Osteocyte (in vitro differentiated cells): ENCODE measurements around the gene IL2. TPM values are rescaled to one million over a fixed set of nuclear protein-coding genes. Genes with fewer than 3 reads are reported as not detected.

Experiments used
- DNase-seq: peaks from one replicate; pipeline ENCODE4 v3.0.0; 2021; ENCODE audit warnings: mixed read lengths; ENCODE audit not compliant: unreplicated experiment; ENCODE audit errors: extremely low spot score
- H3K27ac Mint-ChIP-seq: one replicate; pipeline ENCODE4 v1.8.0; 2021; ENCODE audit warnings: mild to moderate bottlenecking, mixed read lengths; ENCODE audit not compliant: unreplicated experiment
- H3K27me3 Mint-ChIP-seq: one replicate; pipeline ENCODE4 v1.8.0; 2021; ENCODE audit warnings: mixed read lengths; ENCODE audit not compliant: unreplicated experiment
- H3K36me3 Mint-ChIP-seq: one replicate; pipeline ENCODE4 v1.8.0; 2021; ENCODE audit warnings: mixed read lengths; ENCODE audit not compliant: unreplicated experiment
- H3K4me1 Mint-ChIP-seq: one replicate; pipeline ENCODE4 v1.8.0; 2021; ENCODE audit warnings: mixed read lengths; ENCODE audit not compliant: unreplicated experiment
- H3K4me3 Mint-ChIP-seq: one replicate; pipeline ENCODE4 v1.8.0; 2021; ENCODE audit warnings: mild to moderate bottlenecking, moderate library complexity, mixed read lengths; ENCODE audit not compliant: unreplicated experiment
- H3K9me3 Mint-ChIP-seq: one replicate; pipeline ENCODE4 v1.8.0; 2021; ENCODE audit warnings: mixed read lengths; ENCODE audit not compliant: unreplicated experiment
- total RNA-seq: library from RNA; stranded (reverse); gene quantifications from 2 replicates; pipeline ENCODE4 v1.2.1, GENCODE V29; 2021
- TF ChIP-seq, protein P1 (sequence below): fragments of 200-600 bp; sonication (generic); IDR thresholded peaks from 2 replicates; pipeline ENCODE4 v1.5.0; 2021; ENCODE audit warnings: antibody characterized with exemption, mild to moderate bottlenecking, moderate library complexity

IL2 gene
- total RNA-seq, 1 donor from 2014 or later: not detected

GRCh38 chr4:122434285-122434684 lies 22.2 kb downstream of the IL2 start:
- H3K36me3 Mint-ChIP-seq: no peaks in the 10 kb centered on the region
- no peak for DNase-seq
- TF ChIP-seq, protein P1, sequence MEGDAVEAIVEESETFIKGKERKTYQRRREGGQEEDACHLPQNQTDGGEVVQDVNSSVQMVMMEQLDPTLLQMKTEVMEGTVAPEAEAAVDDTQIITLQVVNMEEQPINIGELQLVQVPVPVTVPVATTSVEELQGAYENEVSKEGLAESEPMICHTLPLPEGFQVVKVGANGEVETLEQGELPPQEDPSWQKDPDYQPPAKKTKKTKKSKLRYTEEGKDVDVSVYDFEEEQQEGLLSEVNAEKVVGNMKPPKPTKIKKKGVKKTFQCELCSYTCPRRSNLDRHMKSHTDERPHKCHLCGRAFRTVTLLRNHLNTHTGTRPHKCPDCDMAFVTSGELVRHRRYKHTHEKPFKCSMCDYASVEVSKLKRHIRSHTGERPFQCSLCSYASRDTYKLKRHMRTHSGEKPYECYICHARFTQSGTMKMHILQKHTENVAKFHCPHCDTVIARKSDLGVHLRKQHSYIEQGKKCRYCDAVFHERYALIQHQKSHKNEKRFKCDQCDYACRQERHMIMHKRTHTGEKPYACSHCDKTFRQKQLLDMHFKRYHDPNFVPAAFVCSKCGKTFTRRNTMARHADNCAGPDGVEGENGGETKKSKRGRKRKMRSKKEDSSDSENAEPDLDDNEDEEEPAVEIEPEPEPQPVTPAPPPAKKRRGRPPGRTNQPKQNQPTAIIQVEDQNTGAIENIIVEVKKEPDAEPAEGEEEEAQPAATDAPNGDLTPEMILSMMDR: no peak
- peaks cover 41% of the 10 kb centered on the region for H3K27me3 Mint-ChIP-seq
- no peaks in the 10 kb centered on the region for H3K9me3 Mint-ChIP-seq
- no peaks in the 10 kb centered on the region for H3K4me1 Mint-ChIP-seq
- H3K4me3 Mint-ChIP-seq: no peak overlapping the region
- no peak overlapping the region for H3K27ac Mint-ChIP-seq

GRCh38 chr4:122431351-122431750 lies 25.2 kb downstream of the IL2 start:
- TF ChIP-seq, protein P1: no peak
- H3K4me3 Mint-ChIP-seq: no peak overlapping the region
- H3K36me3 Mint-ChIP-seq: no peaks in the 10 kb centered on the region
- H3K4me1 Mint-ChIP-seq: no peaks in the 10 kb centered on the region
- no peak for DNase-seq
- peaks cover 41% of the 10 kb centered on the region for H3K27me3 Mint-ChIP-seq
- no peaks in the 10 kb centered on the region for H3K9me3 Mint-ChIP-seq
- H3K27ac Mint-ChIP-seq: no peak overlapping the region

DNA sequence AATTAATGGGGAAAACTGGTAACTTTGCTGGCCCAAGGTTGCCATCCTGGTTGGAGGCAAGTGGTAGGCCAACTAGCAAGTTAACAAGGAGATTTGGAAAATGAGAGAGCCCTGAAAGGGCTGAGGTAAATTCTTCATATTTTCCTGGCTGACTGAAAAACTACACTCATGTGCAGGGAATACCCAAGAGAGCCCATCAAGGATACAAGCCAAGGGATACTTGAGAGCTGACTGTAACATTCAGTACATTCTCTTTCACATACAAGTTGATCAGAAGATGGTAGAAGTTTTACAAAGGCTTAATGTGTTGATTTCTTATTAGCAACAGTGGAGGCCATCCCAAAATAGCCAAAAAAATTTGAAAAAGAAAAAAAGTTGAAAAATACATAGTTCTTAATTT lies 33.3 kb downstream of the IL2 start:
- H3K4me3 Mint-ChIP-seq: no peak overlapping the region
- H3K27ac Mint-ChIP-seq: no peak overlapping the region
- no peaks in the 10 kb centered on the region for H3K36me3 Mint-ChIP-seq

DNA sequence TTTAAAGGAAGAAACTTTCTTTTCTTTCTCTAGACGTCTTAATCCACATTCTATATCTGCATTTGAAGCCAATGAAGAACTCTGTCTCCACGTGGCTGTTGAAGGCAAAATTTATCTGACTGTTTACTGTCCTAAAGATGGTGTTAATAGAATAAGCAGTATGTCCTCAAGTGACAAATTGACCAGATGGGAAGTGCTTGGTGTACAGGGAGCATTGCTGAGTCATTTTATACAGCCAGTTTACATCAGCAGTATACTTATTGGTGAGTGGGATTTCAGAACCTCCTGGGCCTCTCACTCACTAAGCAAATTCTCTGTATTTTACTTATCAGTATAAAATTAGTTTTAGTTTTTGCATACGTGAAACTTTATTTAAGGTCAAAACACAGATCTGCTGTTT lies 44.0 kb downstream of the IL2 start:
- DNase-seq: no peak
- no peaks in the 10 kb centered on the region for H3K9me3 Mint-ChIP-seq
- no peak overlapping the region for H3K27ac Mint-ChIP-seq
- TF ChIP-seq, protein P1: no peak
- H3K27me3 Mint-ChIP-seq: peaks cover 42% of the 10 kb centered on the region
- no peaks in the 10 kb centered on the region for H3K36me3 Mint-ChIP-seq
- no peaks in the 10 kb centered on the region for H3K4me1 Mint-ChIP-seq
- H3K4me3 Mint-ChIP-seq: no peak overlapping the region

More for the DNA sequence above, 33.3 kb downstream of the IL2 start:
- TF ChIP-seq, protein P1: no peak
- Mint-ChIP-seq H3K27me3 (peaks cover 39% of the 10 kb centered on the region), H3K4me1 (no peaks in the 10 kb centered on the region), H3K9me3 (no peaks in the 10 kb centered on the region)
- no peak for DNase-seq

DNA sequence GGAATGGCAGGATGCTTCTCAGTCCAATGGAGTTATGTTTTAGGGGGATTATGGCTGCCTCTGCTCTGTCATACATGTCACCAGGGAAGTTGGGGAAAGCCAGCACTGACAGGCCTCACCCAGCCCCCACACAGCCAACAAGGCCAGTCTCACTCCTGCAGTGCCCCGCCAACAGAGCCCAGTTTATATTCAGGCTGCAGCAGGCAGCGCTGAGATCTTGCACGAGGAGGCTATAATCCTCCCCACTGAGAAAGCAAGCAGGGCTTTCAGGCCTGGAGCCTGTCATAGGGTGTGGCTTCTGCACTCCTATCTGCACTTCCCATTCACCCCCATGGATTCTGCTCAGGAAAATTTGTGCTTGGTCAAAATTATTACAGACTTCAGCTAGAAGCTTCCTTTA lies 52.7 kb downstream of the IL2 start:
- no peaks in the 10 kb centered on the region for H3K4me1 Mint-ChIP-seq
- no peaks in the 10 kb centered on the region for H3K36me3 Mint-ChIP-seq
- peaks cover 39% of the 10 kb centered on the region for H3K27me3 Mint-ChIP-seq
- TF ChIP-seq, protein P1: no peak
- H3K9me3 Mint-ChIP-seq: no peaks in the 10 kb centered on the region
- DNase-seq: no peak
- no peak overlapping the region for H3K4me3 Mint-ChIP-seq
- H3K27ac Mint-ChIP-seq: no peak overlapping the region

Other genes starting within 250 kb of the IL2 start
- not detected in 2 replicates for gene ADAD1, start 77.7 kb downstream of the IL2 start, total RNA-seq
- not detected in 2 replicates for gene IL21, start 164.3 kb upstream of the IL2 start, total RNA-seq